Transverse colon (tissue), 3 donors: ENCODE data around the gene DCLK3.

Experiments used
- CTCF ChIP-seq, 5 experiments: fragments of 200-600 bp in 3 of 5; fragments of 450-650 bp in 2 of 5; sonication (generic) in 3 of 5; IDR thresholded peaks; 1 replicate in 2 of 5; 2 replicates in 3 of 5; pipeline ENCODE4 v1.5.1; 2016 to 2017; ENCODE audit warnings: antibody characterized with exemption in 5 of 5, inconsistent platforms in 3 of 5, mild to moderate bottlenecking in 2 of 5, moderate library complexity in 1 of 5
- EP300 ChIP-seq: sonication (generic); formaldehyde crosslinking; IDR thresholded peaks from one replicate; pipeline ENCODE4 v1.6.1; 2017; ENCODE audit warnings: antibody characterized with exemption, low read depth

DNA sequence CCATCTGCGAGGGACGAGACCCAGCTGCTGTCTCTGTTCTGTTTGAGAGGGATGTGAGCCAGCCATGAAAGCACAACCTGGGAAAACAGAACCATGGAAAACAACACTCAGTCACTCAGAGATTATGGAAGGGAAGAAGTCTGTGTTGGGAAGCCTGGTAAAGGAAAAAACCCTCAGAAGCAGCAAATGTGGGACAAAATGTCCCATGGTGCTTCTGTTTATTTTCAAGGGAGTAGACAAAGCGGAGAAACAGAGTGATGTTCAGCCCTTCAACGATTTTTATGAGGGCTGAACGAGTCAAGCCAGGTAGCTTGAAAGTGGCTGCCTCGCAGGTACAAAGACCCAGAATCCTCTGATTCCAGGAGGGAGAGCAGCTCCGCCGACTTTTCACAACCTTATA, 59.3 kb downstream of the DCLK3 start:
- no peak for TF ChIP-seq CTCF (IDR thresholded peaks at IDR 0.05)
- no peak for TF ChIP-seq EP300
